Gastrocnemius medialis (tissue), 4 donors: Measurements from ENCODE around the gene ALCAM. TPM values are rescaled to one million over a fixed set of nuclear protein-coding genes. Genes with fewer than 3 reads are reported as not detected.

Experiments used
- ATAC-seq, 2 donors: fragments of 150-250 bp; one replicate each; pipeline ENCODE4 v1.9.1; 2016
- DNase-seq, 2 donors: peaks; one replicate each; pipeline ENCODE4 v3.0.0-alpha.2; 2019
- H3K27ac ChIP-seq, 4 donors: fragments of 200-600 bp; sonication (generic); 1 replicate in 1 of 4; 2 replicates in 3 of 4; pipeline ENCODE4 v1.5.1; 2016 to 2018; ENCODE audit warnings: mild to moderate bottlenecking in 2 of 4, moderate library complexity in 1 of 4
- H3K27me3 ChIP-seq, 3 donors: fragments of 200-600 bp; sonication (generic) in 2 of 3; 1 replicate in 1 of 3; 2 replicates in 2 of 3; pipeline versions ENCODE4 v1.5.1 to v1.6.0; 2016 to 2019; ENCODE audit warnings: mild to moderate bottlenecking in 1 of 3, moderate library complexity in 1 of 3
- H3K36me3 ChIP-seq, 2 donors: fragments of 200-600 bp; sonication (generic) in 1 of 2; one replicate each; pipeline ENCODE4 v1.5.1; 2017 to 2018
- H3K4me1 ChIP-seq, 2 donors: fragments of 200-600 bp; sonication (generic) in 1 of 2; one replicate each; pipeline ENCODE4 v1.5.1; 2016 to 2017; ENCODE audit warnings: mild to moderate bottlenecking in 2 of 2
- H3K4me3 ChIP-seq, 4 donors: fragments of 200-600 bp; sonication (generic) in 3 of 4; 1 replicate in 1 of 4; 2 replicates in 3 of 4; pipeline ENCODE4 v1.5.1; 2016 to 2019; ENCODE audit warnings: mild to moderate bottlenecking in 2 of 4
- H3K9me3 ChIP-seq, 3 donors: fragments of 200-600 bp; sonication (generic) in 2 of 3; 1 replicate in 1 of 3; 2 replicates in 2 of 3; pipeline ENCODE4 v1.5.1; 2016 to 2019
- CTCF ChIP-seq, 5 experiments: fragments of 450-650 bp in 3 of 5; fragments of 200-600 bp in 2 of 5; sonication (generic) in 2 of 5; IDR thresholded peaks in 4 of 5; conservative IDR thresholded peaks in 1 of 5; 1 replicate in 4 of 5; 2 replicates in 1 of 5; pipeline ENCODE4 v1.5.1; 2016 to 2019; ENCODE audit warnings: antibody characterized with exemption in 5 of 5, mild to moderate bottlenecking in 3 of 5, moderate library complexity in 3 of 5
- POLR2A ChIP-seq, 2 donors: fragments of 450-650 bp; IDR thresholded peaks; one replicate each; pipeline ENCODE4 v1.6.1; 2017; ENCODE audit warnings: antibody characterized with exemption in 2 of 2, mild to moderate bottlenecking in 2 of 2, moderate library complexity in 2 of 2
- in situ Hi-C, 4 donors: fragments of 200-750 bp; cut with MboI; loops; one replicate each; pipeline versions ENCODE4 v1.15.0 to v1.8.0; 2017; ENCODE audit warnings: low sequenced_read_pairs in 4 of 4
- intact Hi-C: fragments of 100-400 bp; cut with DNase I; formaldehyde crosslinking; loops from one replicate; pipeline ENCODE4 v1.15.1; 2023; ENCODE audit warnings: low total_unique reads
- total RNA-seq, 4 donors: library from RNA; depleted of rRNA; stranded (reverse); fragments of >200 nt; gene quantifications; one replicate each; pipeline versions ENCODE4 v1.1.0 to v1.2.3, GENCODE V29; 2016

Gene ALCAM
- total RNA-seq, 4 donors from 2014 or later = 0.82 to 3.5 (median 1.6) TPM

- in situ Hi-C loops = no loop called here
- TF ChIP-seq POLR2A (IDR thresholded peaks at IDR 0.05) (no peak), CTCF (IDR thresholded peaks at IDR 0.05 in 4 of 5, conservative IDR thresholded peaks at IDR 0.05 in 1 of 5) (no peak)
- H3K27me3 ChIP-seq = no peaks in the 10 kb centered on the region
- no peaks in the 10 kb centered on the region for H3K36me3 ChIP-seq
- no peaks in the 10 kb centered on the region for H3K4me1 ChIP-seq
- ATAC-seq (no peak), DNase-seq (no peak)
- intact Hi-C loops = no loop called here
- no peaks in the 10 kb centered on the region for H3K9me3 ChIP-seq
- H3K27ac ChIP-seq = no peak overlapping the region
- no peak overlapping the region for H3K4me3 ChIP-seq
These were observed 51.0 kb downstream of the ALCAM start for GRCh38 chr3:105417525-105418289.

DNA sequence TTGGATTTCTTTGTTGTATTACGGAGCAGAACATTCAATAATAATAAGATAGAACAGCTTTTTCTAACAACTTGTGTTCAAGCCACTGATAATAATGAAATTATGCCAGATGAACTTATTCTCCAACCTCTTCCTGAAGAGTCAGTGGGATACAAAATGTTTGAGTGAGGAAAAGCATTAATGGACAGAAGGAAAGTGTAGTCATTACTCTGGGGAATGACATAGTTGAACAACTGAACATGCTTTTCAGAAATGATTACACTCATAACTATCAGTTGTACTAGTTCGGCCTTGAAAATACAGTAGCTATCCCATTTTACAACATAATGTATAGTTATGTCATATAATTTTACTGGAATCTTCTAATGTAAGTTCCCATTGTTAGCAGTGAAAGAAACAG, 55.9 kb downstream of the ALCAM start:
- Histone ChIP-seq H3K27ac (no peak overlapping the region), H3K4me3 (no peak overlapping the region), H3K4me1 (no peaks in the 10 kb centered on the region), H3K9me3 (no peaks in the 10 kb centered on the region), H3K36me3 (no peaks in the 10 kb centered on the region), H3K27me3 (no peaks in the 10 kb centered on the region)
- no peak for TF ChIP-seq POLR2A (IDR thresholded peaks at IDR 0.05)
- TF ChIP-seq CTCF (IDR thresholded peaks at IDR 0.05 in 4 of 5, conservative IDR thresholded peaks at IDR 0.05 in 1 of 5) = no peak
- ATAC-seq (no peak), DNase-seq (no peak)
- intact Hi-C loops (no loop called here), in situ Hi-C loops (no loop called here)

GRCh38 chr3:105423397-105423796, 56.7 kb downstream of the ALCAM start:
- H3K9me3 ChIP-seq = no peaks in the 10 kb centered on the region
- intact Hi-C loops (no loop called here), in situ Hi-C loops (no loop called here)
- no peak overlapping the region for H3K27ac ChIP-seq
- H3K36me3 ChIP-seq = no peaks in the 10 kb centered on the region
- H3K27me3 ChIP-seq = no peaks in the 10 kb centered on the region
- H3K4me3 ChIP-seq = no peak overlapping the region
- no peak for ATAC-seq
- TF ChIP-seq CTCF (IDR thresholded peaks at IDR 0.05 in 4 of 5, conservative IDR thresholded peaks at IDR 0.05 in 1 of 5) (no peak), POLR2A (IDR thresholded peaks at IDR 0.05) (no peak)
- H3K4me1 ChIP-seq = no peaks in the 10 kb centered on the region
- DNase-seq = no peak

- no peak overlapping the region for H3K27ac ChIP-seq
- TF ChIP-seq CTCF (IDR thresholded peaks at IDR 0.05 in 4 of 5, conservative IDR thresholded peaks at IDR 0.05 in 1 of 5) (no peak), POLR2A (IDR thresholded peaks at IDR 0.05) (no peak)
- in situ Hi-C loops = no loop called here
These were observed 57.9 kb downstream of the ALCAM start for GRCh38 chr3:105424412-105425152.

More at GRCh38 chr3:105424412-105425152, 57.9 kb downstream of the ALCAM start:
- no peak for ATAC-seq
- Histone ChIP-seq H3K4me3 (no peak overlapping the region), H3K36me3 (no peaks in the 10 kb centered on the region), H3K9me3 (no peaks in the 10 kb centered on the region), H3K27me3 (no peaks in the 10 kb centered on the region), H3K4me1 (no peaks in the 10 kb centered on the region)
- DNase-seq = no peak
- intact Hi-C loops = no loop called here
